GM10266 (cell line): ENCODE data around the gene NCOA1.
A peak's percentile ranks its signal among the peaks of the same experiment; 100 is the strongest.

Source experiments
- DNase-seq: peaks from one replicate; pipeline ENCODE4 v3.0.0; 2012; ENCODE audit errors: extremely low spot score
- TF ChIP-seq, protein P1 (sequence below): IDR thresholded peaks from 2 replicates; pipeline ENCODE4 v1.5.1; 2012; ENCODE audit warnings: mild to moderate bottlenecking, low read depth; ENCODE audit not compliant: control insufficient read depth, insufficient read depth; ENCODE audit errors: missing control alignments

NCOA1 gene

DNA sequence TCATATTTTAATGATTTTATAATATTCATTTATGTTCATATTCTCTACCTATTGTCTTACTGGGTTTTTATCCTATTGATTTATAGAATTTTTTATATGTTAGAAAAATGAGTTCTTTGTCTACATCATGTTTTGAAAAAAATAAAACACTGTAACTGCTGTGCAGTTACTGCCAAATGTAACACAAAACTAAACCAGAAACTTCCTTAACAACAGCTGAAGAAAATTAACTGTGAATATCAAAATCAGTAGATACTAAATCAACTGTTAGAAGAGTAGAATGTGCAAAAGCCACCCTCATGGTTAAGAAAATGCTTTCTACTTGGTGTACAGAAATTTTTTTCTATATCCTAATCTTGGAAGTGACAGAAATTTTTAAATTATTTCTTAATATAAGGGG lies 232.6 kb downstream of the NCOA1 start:
- no peak for DNase-seq
- TF ChIP-seq, protein P1, sequence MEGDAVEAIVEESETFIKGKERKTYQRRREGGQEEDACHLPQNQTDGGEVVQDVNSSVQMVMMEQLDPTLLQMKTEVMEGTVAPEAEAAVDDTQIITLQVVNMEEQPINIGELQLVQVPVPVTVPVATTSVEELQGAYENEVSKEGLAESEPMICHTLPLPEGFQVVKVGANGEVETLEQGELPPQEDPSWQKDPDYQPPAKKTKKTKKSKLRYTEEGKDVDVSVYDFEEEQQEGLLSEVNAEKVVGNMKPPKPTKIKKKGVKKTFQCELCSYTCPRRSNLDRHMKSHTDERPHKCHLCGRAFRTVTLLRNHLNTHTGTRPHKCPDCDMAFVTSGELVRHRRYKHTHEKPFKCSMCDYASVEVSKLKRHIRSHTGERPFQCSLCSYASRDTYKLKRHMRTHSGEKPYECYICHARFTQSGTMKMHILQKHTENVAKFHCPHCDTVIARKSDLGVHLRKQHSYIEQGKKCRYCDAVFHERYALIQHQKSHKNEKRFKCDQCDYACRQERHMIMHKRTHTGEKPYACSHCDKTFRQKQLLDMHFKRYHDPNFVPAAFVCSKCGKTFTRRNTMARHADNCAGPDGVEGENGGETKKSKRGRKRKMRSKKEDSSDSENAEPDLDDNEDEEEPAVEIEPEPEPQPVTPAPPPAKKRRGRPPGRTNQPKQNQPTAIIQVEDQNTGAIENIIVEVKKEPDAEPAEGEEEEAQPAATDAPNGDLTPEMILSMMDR, result no peak

DNA sequence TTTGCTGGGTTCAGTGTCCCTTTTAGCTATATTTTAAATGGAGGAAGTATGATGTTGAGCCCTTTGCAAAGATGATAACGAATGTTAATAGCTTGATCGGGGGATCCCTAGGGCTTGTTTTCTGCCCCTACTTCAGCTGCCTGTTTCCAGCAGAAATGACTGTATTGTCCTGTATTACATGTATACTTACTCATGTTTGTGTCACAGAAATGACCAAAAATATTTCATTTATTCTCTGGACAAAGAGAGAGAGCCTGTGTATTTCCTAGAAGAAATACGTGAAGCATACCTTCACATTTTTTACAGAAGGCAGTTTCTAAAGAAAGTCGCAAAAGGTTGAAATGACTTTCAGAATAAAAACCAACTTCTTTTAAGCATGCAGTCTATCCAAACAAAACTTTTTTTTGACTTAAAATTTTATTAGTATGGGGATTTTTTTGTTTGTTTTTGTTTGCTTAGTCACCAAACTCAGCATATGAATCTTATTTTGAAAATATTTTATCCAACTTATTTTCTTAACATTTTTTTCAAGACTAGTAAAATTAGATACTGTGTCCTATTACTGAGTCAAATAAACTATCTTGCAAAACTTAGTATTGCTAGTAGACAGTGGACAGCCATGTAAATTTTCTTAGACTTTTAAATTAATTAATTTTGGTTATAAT lies 233.2 kb downstream of the NCOA1 start:
- no peak for DNase-seq
- TF ChIP-seq, protein P1, result no peak

- DNase-seq, result peak; percentile 15
- TF ChIP-seq, protein P1, result no peak
Measured at GRCh38 chr2:24725956-24726355, 234.9 kb downstream of the NCOA1 start.

GRCh38 chr2:24730481-24730880 lies 239.4 kb downstream of the NCOA1 start:
- TF ChIP-seq, protein P1, result no peak
- no peak for DNase-seq

- TF ChIP-seq, protein P1, result no peak
- no peak for DNase-seq
Measured at GRCh38 chr2:24731040-24731439, 240.0 kb downstream of the NCOA1 start.

GRCh38 chr2:24731923-24732322 lies 240.9 kb downstream of the NCOA1 start:
- TF ChIP-seq, protein P1, result no peak
- DNase-seq, result no peak

- TF ChIP-seq, protein P1, result no peak
- DNase-seq, result no peak
Measured at GRCh38 chr2:24734741-24735140, 243.7 kb downstream of the NCOA1 start.
